Measurements from ENCODE around the gene SUN2. TPM values are rescaled to one million over a fixed set of nuclear protein-coding genes. Genes with fewer than 3 reads are reported as not detected.

The SUN2 gene
- total RNA-seq, 1 donor from 2014 or later: 124 TPM

- DNase-seq (ENCODE audit: low spot score): no peak
- Mint-ChIP-seq H3K9me3 (ENCODE audit: low read depth) (no peaks in the 10 kb centered on the region), H3K4me1 (ENCODE audit: low read depth) (peaks cover 25% of the 10 kb centered on the region), H3K36me3 (ENCODE audit: low read depth) (peaks cover 51% of the 10 kb centered on the region), H3K27me3 (ENCODE audit: low read depth) (no peaks in the 10 kb centered on the region), H3K27ac (ENCODE audit: unreplicated experiment) (no peak overlapping the region), H3K4me3 (ENCODE audit: unreplicated experiment) (no peak overlapping the region)
- TF ChIP-seq CTCF (IDR thresholded peaks at IDR 0.05): peak; percentile 73
These were observed 30.7 kb downstream of the SUN2 start for GRCh38 chr22:38724926-38725571.

GRCh38 chr22:38724176-38724575, 31.6 kb downstream of the SUN2 start:
- Mint-ChIP-seq H3K4me1 (ENCODE audit: low read depth) (peaks cover 32% of the 10 kb centered on the region), H3K27me3 (ENCODE audit: low read depth) (no peaks in the 10 kb centered on the region), H3K9me3 (ENCODE audit: low read depth) (no peaks in the 10 kb centered on the region), H3K27ac (ENCODE audit: unreplicated experiment) (no peak overlapping the region), H3K36me3 (ENCODE audit: low read depth) (peaks cover 48% of the 10 kb centered on the region), H3K4me3 (ENCODE audit: unreplicated experiment) (no peak overlapping the region)
- no peak for TF ChIP-seq CTCF (IDR thresholded peaks at IDR 0.05)
- no peak for DNase-seq (ENCODE audit: low spot score)

- Mint-ChIP-seq H3K27ac (ENCODE audit: unreplicated experiment) (no peak overlapping the region), H3K4me3 (ENCODE audit: unreplicated experiment) (no peak overlapping the region), H3K36me3 (ENCODE audit: low read depth) (peaks cover 33% of the 10 kb centered on the region), H3K4me1 (ENCODE audit: low read depth) (peaks cover 48% of the 10 kb centered on the region), H3K9me3 (ENCODE audit: low read depth) (no peaks in the 10 kb centered on the region), H3K27me3 (ENCODE audit: low read depth) (no peaks in the 10 kb centered on the region)
- TF ChIP-seq CTCF (IDR thresholded peaks at IDR 0.05): no peak
- no peak for DNase-seq (ENCODE audit: low spot score)
These were observed 34.2 kb downstream of the SUN2 start for GRCh38 chr22:38721551-38721950.

DNA sequence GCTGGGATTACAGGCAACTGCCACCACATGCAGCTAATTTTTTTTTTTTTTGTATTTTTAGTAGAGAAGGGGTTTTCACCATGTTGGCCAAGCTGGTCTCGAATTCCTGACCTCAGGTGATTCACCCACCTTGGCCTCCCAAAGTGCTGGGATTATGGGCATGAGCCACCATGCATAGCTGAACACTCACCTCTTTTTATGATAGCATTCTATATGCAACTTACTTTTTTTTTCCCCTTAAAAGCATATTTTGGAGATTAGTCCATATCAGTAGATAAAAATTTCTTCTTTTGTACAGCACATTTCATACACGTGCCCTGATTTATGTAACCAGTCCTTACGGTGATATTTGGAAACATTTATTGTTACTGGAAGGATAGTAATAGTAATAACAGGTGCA, 35.4 kb downstream of the SUN2 start:
- Mint-ChIP-seq H3K9me3 (ENCODE audit: low read depth) (no peaks in the 10 kb centered on the region), H3K4me3 (ENCODE audit: unreplicated experiment) (no peak overlapping the region), H3K27me3 (ENCODE audit: low read depth) (no peaks in the 10 kb centered on the region), H3K27ac (ENCODE audit: unreplicated experiment) (peak overlapping the region; percentile 87), H3K4me1 (ENCODE audit: low read depth) (peaks cover 51% of the 10 kb centered on the region), H3K36me3 (ENCODE audit: low read depth) (peaks cover 29% of the 10 kb centered on the region)
- no peak for DNase-seq (ENCODE audit: low spot score)
- TF ChIP-seq CTCF (IDR thresholded peaks at IDR 0.05): no peak

DNA sequence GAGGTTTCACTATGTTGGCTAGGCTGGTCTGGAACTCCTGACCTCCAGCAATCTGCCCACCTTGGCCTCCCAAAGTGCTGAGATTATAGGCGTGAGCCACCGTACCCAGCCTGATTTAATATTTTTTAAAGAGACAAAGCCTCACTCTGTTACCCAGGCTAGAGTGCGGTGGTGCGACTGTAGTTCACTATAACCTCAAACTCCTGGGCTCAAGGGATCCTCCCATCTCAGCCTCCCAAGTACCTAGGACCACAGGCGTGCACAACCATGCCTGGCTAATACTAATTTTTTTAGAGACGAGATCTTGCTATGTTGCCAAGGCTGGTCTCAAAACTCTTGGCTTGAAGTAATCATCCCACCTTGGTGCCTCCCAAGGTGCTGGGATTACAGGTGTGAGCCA, 36.6 kb downstream of the SUN2 start:
- H3K9me3 Mint-ChIP-seq (ENCODE audit: low read depth): no peaks in the 10 kb centered on the region
- no peaks in the 10 kb centered on the region for H3K27me3 Mint-ChIP-seq (ENCODE audit: low read depth)
- no peak for TF ChIP-seq CTCF (IDR thresholded peaks at IDR 0.05)
- peak overlapping the region; percentile 87 for H3K27ac Mint-ChIP-seq (ENCODE audit: unreplicated experiment)
- H3K36me3 Mint-ChIP-seq (ENCODE audit: low read depth): peaks cover 19% of the 10 kb centered on the region
- no peak for DNase-seq (ENCODE audit: low spot score)
- H3K4me3 Mint-ChIP-seq (ENCODE audit: unreplicated experiment): peak overlapping the region; percentile 4
- H3K4me1 Mint-ChIP-seq (ENCODE audit: low read depth): peaks cover 58% of the 10 kb centered on the region

All from chondrocyte (in vitro differentiated cells).